Measurements from ENCODE around the gene CLCF1. TPM values are rescaled to one million over a fixed set of nuclear protein-coding genes. Genes with fewer than 3 reads are reported as not detected.
A peak's percentile ranks its signal among the peaks of the same experiment; 100 is the strongest.

CLCF1 gene
- total RNA-seq, 1 experiment from 2014 or later = 7.5 TPM

DNA sequence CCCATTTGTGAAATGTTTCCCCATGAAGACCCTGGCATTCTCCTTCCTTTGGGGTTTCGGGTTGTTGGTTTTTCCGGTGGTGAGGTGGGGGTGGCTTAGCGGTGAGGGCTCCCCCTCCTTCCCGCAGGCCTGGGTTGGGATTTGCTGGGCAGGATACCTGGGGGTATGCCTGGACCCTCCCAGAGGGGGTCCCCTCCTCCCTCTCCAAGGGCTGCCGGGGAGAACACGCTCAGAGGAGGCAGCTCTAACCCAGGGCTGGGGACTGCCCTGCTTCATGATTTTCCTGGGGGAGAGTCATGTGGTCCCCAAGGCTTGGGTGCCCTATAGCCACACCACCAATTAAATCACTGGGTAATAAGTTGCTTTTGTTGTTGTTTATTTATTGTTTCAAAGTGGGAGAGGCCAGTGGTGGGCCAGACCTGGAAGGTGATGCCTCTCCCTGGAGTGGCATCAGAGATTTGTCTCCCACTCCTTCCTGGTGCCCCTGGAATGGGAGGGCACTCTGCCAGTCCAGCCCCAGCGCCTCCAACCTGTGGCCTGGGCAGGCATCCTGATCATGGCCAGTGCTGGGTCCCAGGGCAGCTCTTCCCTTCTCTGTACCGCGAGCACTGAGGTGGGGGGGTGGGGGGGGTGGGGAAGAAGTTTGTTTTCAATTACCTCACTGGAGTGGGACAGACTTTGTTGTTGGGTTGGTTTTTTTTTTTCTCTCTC is 1.3 kb upstream of the CLCF1 start:
- peak; percentile 63 for DNase-seq (ENCODE audit: low spot score)

DNA sequence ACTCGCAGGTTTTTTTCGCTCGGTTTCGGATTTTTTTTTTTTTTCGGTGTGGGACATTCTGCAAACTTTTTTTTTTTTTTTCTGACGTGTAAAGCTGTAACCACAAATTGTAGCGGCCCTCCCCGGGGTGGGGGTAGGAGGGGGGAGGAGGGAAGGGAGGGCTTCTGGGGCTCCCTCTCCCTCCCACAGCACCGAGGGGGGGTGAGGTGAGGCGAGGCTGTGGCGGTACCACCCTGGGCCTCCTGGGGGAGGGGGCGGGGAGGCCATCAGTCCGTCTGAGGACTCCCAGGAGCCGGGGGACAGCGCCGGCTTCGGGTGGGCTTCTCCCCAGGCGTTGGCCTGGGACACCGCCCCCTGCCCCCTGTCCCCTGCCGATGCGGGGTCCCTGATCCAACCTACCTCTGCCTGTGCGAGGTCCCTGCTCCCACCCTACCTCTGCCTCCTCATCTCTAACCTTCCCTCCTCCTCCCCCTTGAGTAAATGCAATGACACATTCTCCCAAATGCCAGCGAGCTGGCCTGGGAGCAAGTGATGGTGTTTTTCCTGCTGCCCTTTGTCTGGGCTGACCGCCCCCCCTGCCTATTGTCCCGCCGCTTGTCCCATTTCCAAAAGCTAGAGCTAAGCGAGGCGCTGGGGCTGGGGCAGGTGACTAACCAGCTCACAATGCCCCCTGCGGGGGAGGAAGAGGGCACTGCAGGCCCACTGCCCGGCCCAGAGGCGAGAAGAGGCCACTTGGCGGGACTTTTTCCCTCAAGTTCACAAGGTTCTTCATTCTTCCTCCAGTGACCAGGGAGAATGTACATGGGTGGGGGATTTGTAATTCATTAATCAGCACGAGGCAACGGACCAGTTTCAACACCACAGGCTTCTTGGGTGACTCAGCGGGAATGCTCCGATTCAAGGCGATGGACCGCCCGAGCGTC is 511 bp upstream of the CLCF1 start:
- peak; percentile 99 for DNase-seq (ENCODE audit: low spot score)

DNA sequence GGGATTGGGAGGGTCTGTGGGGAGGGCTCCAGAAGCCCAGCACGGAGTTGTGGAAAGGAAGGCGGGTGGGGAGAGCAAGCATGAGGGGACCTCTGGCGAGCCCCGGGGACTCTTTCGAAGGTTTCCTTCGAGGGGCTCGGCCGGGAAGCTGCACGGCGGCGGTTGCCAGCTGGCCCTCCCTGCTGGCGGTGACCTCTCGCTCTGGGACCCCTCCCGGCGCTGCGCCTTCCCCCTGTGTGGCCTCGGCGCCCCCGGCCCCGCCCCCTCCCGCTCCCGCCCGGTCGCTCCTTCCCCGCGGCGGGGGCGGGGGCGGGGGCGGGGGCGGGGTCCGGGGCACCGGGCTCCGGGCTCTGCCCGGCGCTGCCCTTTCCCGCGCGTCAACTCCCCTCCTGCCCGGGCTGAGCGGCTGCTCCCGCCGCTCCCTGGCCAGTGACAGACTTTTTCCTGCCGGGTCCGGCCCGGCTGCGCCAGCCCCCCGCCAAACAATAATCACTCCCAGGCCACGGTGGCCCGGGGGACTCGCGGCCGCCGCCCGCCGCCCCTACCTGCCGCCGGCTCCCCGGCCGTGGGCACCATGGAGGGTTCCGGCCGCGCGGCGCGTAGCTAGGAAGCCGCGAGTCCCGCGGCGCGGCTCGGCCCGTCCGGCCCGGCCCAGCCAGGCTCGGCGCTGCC is 941 bp downstream of the CLCF1 start:
- no peak for DNase-seq (ENCODE audit: low spot score)

DNA sequence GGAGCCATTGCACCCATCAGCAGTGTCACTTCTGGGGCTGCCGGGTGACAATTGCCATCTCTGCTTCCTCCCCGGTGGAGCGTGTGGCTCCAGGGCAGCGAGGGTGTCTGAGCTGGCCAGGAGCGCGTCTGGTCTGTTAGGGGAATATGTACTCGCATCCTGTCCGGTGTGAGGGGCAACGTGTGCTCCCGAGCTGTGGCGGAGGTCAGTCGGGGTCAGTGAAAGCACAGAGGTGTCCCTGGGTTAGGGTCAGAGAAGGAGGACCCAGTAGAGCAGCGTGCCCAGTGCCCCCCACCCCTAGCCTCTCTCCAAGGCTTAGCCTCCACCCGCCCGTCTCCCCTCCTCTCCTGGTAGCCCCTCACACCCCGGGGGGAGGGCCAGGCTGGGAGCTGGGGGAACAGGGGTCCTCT is 1.5 kb downstream of the CLCF1 start:
- no peak for DNase-seq (ENCODE audit: low spot score)

DNA sequence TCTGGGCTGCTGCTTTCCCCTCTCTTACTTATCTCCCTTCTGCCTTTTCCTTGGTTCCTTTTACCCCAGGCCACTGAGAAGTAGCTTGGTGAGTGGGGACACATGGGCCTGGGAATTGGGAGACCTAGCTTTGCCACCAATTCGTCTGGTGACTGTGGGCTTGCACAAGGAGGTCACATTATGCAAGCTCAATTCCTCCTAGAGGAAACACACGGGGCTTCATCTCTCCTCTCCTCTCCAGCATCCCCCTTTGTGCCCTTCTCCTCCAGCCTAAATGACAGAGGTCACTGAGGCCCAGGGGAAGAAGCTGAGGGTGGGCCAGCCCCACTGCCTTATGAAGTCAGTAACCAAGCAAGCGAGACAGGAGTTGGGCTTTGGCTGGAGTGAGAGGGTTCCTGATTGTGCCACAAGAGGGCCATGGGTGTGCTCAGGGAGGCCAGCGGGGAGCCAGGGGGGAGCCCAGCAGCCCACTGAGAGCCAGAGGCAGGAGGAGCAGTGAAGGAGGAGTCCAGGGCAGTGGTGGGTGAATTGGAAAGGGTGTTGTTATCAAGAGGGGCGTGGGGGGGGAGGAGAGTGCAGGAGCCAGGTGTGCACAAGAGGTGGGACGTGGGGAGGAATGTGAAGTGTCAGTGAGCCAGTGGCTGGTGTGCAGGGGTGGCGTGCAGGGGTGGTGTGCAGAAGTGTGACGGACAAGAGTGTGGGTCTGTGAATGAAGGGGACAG is 2.0 kb downstream of the CLCF1 start:
- no peak for DNase-seq (ENCODE audit: low spot score)

DNA sequence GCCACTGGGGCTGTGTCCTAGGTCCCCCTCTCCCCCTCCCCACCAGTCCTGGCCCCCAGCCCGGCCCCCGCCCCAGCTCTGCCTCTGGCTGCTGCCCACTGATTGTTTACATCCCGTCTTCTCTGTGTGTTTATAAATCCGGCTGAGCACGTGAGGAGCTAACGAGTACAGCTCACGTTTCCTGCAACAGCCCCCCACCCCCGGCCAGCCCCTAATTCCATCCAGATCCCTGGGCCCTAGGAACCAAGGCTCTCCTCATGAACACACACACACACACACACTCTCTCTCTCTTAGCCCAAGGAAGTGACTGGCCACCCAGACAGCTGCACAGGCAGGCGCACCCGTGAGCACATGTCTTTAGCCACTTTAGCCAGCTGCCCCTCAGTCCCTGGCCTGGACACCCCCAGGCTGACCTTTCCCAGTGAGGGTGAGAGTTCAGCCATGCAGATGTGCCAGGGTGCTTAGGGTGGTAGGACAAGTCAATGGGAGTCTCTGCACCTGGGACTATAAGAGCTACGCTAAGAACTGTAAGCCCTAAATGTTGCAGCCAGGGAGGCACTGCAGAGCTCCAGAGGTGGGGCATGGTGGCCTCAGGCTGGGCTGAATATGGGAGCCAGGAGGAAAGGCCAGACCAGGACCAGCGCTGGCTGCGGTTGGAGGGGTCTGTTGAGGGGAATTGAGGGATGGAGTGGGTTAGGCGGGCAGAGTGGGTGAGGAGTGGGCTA is 2.9 kb downstream of the CLCF1 start:
- no peak for DNase-seq (ENCODE audit: low spot score)

DNA sequence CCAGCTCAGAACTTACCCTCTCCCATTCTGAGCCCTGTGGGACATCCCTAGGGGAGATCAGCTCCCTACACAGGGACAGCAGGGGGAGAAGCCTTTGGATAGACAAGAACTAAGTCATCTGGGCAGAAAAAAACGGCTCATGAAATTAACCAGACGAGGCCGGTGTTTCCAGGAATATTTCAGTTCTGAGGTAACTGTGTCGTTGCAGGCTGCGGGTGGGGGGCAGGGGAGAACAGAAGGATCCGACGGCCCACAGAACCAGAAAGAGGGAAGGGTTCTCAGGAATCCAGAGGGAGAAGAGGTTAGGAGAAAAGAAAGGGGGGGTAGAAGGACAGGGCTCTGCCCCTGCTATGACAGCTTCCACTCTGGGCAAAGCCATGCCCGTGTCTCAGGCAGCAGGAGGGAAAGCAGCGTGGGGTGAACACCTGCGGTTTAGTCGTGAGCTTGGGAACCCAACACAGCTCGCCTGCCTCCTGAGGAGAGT is 3.6 kb downstream of the CLCF1 start:
- no peak for DNase-seq (ENCODE audit: low spot score)

DNA sequence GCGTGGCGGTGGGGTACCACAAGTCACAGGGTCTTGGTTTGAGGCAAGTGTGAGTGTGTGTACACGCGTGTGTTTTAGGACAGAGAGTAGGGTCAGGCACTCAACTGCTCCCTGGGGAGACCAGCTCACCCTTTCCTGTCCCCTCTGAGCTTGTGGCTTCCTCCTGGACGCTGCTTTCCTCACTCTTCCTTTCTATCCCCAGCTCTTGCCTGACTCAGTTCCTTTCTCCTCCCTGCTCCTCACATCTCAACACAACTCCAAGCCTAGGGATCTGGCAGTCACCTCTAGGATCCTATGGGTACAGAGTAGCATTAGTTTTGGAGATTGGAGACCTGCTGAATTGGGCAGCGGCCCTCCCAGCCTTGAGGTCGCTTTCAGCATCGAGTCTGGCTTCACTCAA is 4.1 kb downstream of the CLCF1 start:
- DNase-seq (ENCODE audit: low spot score) = no peak

DNA sequence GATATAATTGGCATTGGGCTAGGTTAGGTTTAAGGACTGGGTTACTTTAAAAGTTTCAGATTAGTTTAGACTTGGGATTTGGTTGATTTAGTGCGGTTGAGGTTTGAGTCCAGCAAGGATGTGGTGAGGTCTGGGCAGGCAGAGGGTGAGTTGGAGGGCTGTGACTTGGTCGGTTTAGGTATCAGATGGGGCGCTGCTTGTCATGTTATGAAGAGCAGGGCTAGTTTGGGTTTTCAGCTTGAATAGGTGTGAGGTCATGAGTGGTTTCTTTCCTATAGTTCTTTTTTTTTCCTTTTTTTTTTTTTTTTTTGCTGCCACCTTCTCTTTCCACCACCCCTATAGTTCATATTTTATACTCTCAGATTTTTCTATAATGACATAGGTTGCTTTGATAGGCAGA is 4.8 kb downstream of the CLCF1 start:
- DNase-seq (ENCODE audit: low spot score) = no peak

DNA sequence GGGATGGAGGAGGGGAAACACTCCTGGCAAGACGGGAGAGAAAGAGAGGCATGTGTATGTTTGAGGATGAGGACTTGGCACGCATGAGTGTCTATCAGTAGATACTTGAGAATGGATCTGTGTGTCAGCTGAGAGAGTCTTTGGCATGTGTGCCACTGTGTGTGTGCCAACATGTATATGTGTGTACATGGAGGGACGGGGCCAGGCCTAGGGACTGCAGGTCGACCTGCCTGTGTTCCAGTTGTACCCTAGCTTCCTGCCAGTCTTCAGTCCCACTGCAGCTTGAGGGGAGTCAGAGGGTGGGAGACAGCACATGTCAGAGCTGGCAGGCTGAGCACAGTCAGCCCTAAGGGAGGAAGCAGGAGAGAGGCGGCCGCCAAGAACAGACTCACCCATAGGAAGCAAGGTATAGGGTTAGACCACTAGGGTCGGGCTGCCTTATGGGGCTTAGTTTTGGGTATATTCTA is 5.6 kb downstream of the CLCF1 start:
- no peak for DNase-seq (ENCODE audit: low spot score)

DNA sequence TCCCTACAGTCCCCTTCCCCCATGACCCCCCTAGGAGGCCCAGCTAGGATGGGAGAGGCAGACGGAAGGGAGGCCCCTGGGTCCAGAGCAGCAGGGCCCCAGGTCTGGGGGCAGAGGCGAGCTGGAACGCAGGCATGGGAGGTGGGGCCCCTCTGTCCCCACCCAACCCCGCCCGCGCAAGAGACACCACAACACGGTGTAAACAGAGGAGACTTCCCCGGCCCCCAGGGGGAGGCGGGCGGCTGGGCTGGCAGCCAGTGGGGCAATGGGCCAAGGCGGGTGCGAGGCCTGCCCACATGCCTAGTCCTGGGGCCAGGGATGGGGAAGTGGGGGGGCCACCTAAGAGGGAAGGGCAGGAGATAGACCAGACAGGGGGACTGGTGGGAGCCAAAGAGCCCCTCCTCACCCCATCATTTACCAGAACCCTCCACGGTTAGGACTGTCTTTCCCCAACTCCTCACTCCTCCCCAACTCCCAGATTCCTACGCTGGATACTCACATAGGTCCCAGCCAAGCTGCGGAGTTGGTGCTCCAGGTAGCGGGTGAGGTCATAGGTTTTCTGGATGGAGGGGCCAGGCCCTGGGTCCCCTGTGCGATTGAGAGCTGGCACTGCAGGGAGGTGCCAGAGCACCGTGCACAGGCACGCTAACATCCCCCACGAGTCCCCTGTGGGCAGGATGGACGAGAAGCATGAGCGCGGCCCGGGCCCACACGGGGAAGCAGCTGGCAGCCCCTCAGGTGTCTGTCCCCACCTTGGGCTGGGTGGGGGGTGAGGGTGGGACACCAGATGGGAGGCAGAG is 6.2 kb downstream of the CLCF1 start:
- DNase-seq (ENCODE audit: low spot score) = no peak

DNA sequence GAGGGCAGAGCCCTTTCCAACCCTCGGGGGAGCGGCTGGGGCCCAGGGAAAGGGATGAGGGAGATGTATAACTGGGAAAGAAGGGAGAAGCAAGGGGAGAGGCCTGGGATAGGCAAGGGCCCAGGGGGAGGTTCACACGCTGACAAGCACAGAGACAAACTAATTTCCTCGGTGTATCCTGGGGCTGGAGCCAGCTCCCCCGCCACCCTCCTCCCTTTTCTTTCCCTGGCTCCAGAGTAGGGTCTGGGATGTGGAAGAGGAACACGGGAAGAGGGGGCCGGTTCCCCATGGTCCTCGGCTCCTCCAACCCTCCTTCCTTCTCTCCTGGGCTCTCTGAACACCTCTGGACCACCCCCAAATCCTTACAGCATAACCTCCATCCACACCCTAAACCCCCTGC is 6.9 kb downstream of the CLCF1 start:
- no peak for DNase-seq (ENCODE audit: low spot score)

DNA sequence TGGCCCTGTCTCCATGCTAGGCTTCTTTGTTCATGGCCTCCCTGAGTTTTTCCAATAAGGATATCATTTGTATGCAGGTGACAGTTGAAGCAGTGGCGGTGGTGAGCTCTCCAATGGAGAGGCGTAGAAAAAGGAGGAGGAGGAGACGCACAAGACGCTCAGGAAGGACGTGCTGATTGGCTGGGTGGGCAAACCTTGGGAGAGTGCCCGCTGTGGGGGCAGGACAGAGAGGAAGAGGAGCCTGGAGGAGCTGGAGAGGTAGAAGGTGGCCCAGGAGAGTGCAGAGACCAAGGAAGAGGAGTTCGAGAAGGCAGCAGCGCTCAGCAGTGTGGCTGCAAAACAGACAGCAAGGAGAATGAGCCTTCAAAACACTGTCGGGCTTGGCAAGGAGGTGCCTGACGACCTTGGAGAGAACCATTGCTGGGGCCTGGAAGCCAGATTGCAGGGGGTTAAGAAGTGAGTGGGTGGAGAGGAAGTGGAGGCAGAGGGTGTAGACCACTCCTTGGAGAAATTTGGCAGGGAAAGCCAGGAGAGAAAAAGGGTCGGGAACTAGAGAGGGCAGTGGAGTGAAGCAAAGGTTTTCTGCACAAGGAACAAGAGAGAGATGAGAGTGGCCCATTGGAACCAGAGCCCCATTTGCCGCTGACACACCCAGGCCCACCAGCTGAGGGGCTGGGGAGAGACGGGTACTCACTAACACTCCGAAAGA is 7.5 kb downstream of the CLCF1 start:
- no peak for DNase-seq (ENCODE audit: low spot score)

DNA sequence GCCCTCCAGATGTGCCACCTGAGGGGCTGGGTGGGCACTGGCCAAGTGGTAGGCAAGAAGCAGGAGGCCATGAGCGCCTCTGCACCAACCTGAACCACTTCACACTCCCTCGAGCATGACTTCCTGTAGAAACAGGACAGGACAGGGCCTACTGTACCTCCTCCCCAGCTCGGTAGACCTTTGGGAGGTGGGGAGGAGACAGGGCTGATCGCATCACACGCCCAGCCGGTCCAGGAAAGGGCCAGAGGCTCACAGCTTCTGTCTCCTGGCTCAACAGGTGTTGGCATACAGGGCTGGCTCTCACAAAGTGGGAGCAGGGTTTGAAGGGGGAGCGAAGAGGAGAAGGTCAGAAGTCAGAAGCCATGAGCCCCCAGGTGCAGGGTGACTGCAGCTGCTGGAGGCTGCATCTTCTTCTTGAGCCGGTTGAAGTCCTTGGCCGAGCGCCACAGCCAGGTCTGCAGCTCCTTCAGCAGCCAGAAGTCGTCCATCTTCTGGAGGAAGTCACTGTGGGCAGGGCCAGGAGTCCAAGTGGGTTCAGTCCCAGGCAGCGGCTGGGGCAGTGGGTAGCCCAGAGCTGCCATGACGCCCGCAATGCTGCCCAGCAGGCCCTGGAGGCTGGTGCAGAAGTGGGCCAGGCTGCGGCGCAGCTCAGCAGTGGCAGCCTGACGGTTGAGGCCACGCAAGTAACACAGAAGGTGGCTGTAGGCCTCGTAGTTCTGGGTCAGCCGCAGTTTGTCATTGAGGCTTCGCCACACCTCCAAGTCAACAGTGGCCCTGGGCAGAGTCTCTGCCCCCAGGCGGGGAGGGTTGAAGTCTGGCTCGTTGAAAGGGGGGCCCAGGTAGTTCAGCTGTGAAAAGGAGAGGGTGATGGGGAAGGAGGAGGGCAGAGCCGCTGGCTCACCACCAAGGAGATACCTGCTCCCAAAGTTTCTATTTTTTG is 8.3 kb downstream of the CLCF1 start:
- DNase-seq (ENCODE audit: low spot score) = no peak

DNA sequence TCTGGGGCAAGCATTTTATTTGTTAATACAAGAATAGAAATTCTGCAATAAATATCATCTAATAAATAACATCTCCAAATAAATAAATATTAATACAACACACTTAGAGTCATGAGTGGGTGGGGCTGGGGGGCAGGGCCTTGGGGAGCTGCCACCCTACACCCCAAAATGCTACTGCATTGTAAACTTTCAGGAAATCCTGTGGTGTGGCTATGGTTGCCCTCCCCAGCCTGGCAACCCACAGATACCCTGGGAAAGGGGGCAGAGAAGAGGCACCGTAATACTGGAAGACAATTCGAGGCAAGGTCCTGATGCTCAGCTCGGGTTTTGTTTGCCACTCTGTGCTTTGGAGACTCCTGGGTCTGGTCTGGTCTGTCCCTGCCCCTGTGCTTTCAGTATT is 9.2 kb downstream of the CLCF1 start:
- DNase-seq (ENCODE audit: low spot score) = no peak

DNA sequence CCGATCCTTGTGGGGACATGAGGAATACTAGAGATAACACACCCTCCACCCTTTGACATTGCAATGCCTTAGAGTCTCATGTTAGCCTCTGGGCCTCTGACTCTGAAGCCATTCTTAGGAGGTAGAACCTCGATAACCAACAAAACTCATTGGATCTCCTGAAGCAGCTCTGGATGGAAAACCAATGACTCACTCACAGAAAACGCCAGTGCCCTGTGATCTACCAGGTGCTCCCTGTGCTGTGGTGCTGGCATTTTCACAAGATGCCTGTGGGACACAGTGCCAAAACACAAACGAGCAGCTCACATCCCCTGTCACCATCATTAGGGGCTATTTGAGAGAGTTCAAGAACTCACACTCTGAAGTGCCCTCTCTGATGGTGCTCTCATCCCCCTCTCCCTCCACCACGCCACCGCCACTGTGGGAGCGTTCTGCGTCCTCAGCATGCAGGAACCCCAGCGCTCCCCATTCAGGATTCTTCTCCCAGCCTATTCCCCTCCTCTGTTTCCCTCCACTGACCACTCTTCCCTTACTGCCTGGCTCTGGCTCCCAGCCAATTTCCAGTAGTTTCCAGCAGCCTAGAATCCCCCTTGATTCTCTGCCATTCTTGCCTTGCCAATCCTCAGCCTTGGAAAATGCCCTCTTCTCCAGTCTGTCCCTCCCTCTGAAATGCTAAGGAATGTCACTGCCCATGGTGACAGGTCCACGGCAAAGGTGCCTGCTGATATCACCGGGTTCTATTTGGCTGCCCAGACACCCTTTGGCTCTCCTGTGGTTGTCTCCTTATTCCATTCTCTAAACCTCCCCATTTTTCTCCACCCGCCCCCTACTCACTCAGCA is 15.3 kb downstream of the CLCF1 start:
- peak; percentile 86 for DNase-seq (ENCODE audit: low spot score)

DNA sequence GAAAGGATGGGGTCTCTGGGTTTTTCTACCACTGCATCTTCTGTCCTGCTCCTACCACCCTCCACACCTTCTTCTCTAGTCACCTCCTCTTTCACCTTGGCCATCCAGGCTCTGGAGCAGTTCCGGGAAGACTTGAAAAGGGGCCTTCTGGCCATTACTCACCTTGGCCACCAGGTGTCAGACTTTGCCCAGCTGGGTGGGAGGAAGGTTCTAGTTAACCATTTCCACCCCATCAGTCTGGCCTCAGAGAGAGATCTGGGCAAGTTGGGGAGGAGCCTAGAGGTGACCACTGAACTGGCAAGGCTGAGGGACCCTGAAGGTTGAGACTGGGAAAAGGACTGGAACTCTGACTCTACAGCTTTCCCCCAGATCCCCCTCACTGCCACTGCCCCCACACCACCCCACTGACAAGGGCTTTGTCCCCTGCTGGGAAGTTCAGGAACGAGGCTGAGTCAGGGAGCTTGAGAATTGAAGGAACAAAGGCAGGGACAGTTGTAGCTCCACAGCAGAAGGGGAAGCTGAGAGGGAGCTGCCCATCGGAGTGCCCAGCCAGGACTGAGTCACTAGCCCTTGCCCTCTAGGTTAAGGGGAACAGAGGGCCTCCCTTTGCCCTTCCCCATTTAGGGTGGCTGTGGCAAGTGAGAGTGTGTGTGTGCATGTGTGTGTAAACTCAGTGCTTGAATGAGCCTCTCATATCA is 16.4 kb downstream of the CLCF1 start:
- DNase-seq (ENCODE audit: low spot score) = peak; percentile 77

All from A172 (cell line).